Measurements from ENCODE around the gene DIPK1A.

DIPK1A gene

GRCh38 chr1:92870591-92870990 lies 90.7 kb downstream of the DIPK1A start:
- no peak for DNase-seq

GRCh38 chr1:92864131-92864530 lies 97.1 kb downstream of the DIPK1A start:
- DNase-seq, result no peak

- DNase-seq, result no peak
Measured at GRCh38 chr1:92862605-92863004, 98.7 kb downstream of the DIPK1A start.

GRCh38 chr1:92859400-92860039 lies 101.7 kb downstream of the DIPK1A start:
- no peak for DNase-seq

GRCh38 chr1:92858564-92859399 lies 102.5 kb downstream of the DIPK1A start:
- peak; percentile 92 for DNase-seq

- no peak for DNase-seq
Measured at GRCh38 chr1:92857817-92858216, 103.4 kb downstream of the DIPK1A start.

GRCh38 chr1:92855236-92855635 lies 106.0 kb downstream of the DIPK1A start:
- no peak for DNase-seq

- no peak for DNase-seq
Measured at GRCh38 chr1:92854101-92854785, 107.0 kb downstream of the DIPK1A start.

GRCh38 chr1:92853299-92853698 lies 108.0 kb downstream of the DIPK1A start:
- no peak for DNase-seq

GRCh38 chr1:92851729-92852128 lies 109.5 kb downstream of the DIPK1A start:
- DNase-seq, result no peak

GRCh38 chr1:92850019-92850418 lies 111.2 kb downstream of the DIPK1A start:
- no peak for DNase-seq

GRCh38 chr1:92848201-92848600 lies 113.1 kb downstream of the DIPK1A start:
- DNase-seq, result no peak

- DNase-seq, result no peak
Measured at GRCh38 chr1:92845908-92846307, 115.4 kb downstream of the DIPK1A start.

- DNase-seq, result no peak
Measured at GRCh38 chr1:92844439-92844838, 116.8 kb downstream of the DIPK1A start.

- no peak for DNase-seq
Measured at GRCh38 chr1:92843429-92844352, 117.6 kb downstream of the DIPK1A start.

GRCh38 chr1:92843046-92843423 lies 118.2 kb downstream of the DIPK1A start:
- no peak for DNase-seq

GRCh38 chr1:92842082-92843045 lies 118.9 kb downstream of the DIPK1A start:
- DNase-seq, result no peak

- DNase-seq, result no peak
Measured at GRCh38 chr1:92840600-92840999, 120.7 kb downstream of the DIPK1A start.

GRCh38 chr1:92839442-92839841 lies 121.8 kb downstream of the DIPK1A start:
- no peak for DNase-seq

- DNase-seq, result no peak
Measured at GRCh38 chr1:92838519-92838918, 122.7 kb downstream of the DIPK1A start.

GRCh38 chr1:92837062-92837461 lies 124.2 kb downstream of the DIPK1A start:
- DNase-seq, result no peak

GRCh38 chr1:92834617-92835016 lies 126.6 kb downstream of the DIPK1A start:
- no peak for DNase-seq
